Measurements from ENCODE around the gene IZUMO1.
"Not testable (repeated sequence)": the region's sequence is repeated elsewhere in the genome, so short reads cannot be mapped to it uniquely, and the experiment has no call there.

Gene IZUMO1

GRCh38 chr19:48746738-48747575, at the start of gene IZUMO1:
TSS of gene IZUMO1 (minus strand) at chr19:48746909. CDS start at chr19:48745859, 1,050 bp downstream.
- no peak within 1 kb of the TSS for H3K27ac ChIP-seq
- TF ChIP-seq CTCF (conservative IDR thresholded peaks at IDR 0.05), result no peak

- H3K27ac ChIP-seq, result peak overlapping the region; percentile 69
- no peak for TF ChIP-seq CTCF (conservative IDR thresholded peaks at IDR 0.05)
Observed at GRCh38 chr19:48795685-48796070, 49.0 kb upstream of the IZUMO1 start.

GRCh38 chr19:48795055-48795684, 48.5 kb upstream of the IZUMO1 start:
- H3K27ac ChIP-seq, result peak overlapping the region; percentile 69
- TF ChIP-seq CTCF (conservative IDR thresholded peaks at IDR 0.05), result peak; percentile 98

GRCh38 chr19:48794291-48794690, 47.6 kb upstream of the IZUMO1 start:
- H3K27ac ChIP-seq, result peak overlapping the region; percentile 69
- TF ChIP-seq CTCF (conservative IDR thresholded peaks at IDR 0.05), result no peak

- TF ChIP-seq CTCF (conservative IDR thresholded peaks at IDR 0.05), result no peak
- no peak overlapping the region for H3K27ac ChIP-seq
Observed at GRCh38 chr19:48793271-48793670, 46.6 kb upstream of the IZUMO1 start.

- not testable (repeated sequence) for H3K27ac ChIP-seq
Observed at GRCh38 chr19:48787331-48787730, 40.6 kb upstream of the IZUMO1 start.

GRCh38 chr19:48786422-48786821, 39.7 kb upstream of the IZUMO1 start:
- not testable (repeated sequence) for H3K27ac ChIP-seq

- H3K27ac ChIP-seq, result no peak overlapping the region
- peak; percentile 67 for TF ChIP-seq CTCF (conservative IDR thresholded peaks at IDR 0.05)
Observed at GRCh38 chr19:48784527-48784926, 37.8 kb upstream of the IZUMO1 start.
